K562 (cell line): Measurements from ENCODE around the gene MSRB2. TPM values are rescaled to one million over a fixed set of nuclear protein-coding genes. Genes with fewer than 3 reads are reported as not detected.

ENCODE experiments used
- E4F1 ChIP-seq: fragments of 250-450 bp; sonication (Bioruptor Pico); IDR thresholded peaks from 2 replicates; pipeline ENCODE4 v1.5.0; 2021; ENCODE audit warnings: mild to moderate bottlenecking, borderline replicate concordance
- ESRRA ChIP-seq: fragments of 450-650 bp; IDR thresholded peaks from 2 replicates; pipeline ENCODE4 v1.6.1; 2014; ENCODE audit warnings: low read depth, mild to moderate bottlenecking, moderate library complexity, borderline replicate concordance
- ETV1 ChIP-seq: fragments of 450-650 bp; conservative IDR thresholded peaks from 2 replicates; pipeline ENCODE4 v1.6.1; 2016; ENCODE audit warnings: missing genetic modification characterization, control low read depth, low read depth, missing compliant biosample characterization
- FOS ChIP-seq: IDR thresholded peaks from 3 replicates; pipeline ENCODE4 v1.6.1; 2011; ENCODE audit not compliant: insufficient read length; ENCODE audit errors: extremely low read depth
- FOSL1 ChIP-seq: fragments of 200-800 bp; sonication (Bioruptor generic); conservative IDR thresholded peaks from 2 replicates; pipeline ENCODE4 v1.6.1; 2016; ENCODE audit warnings: missing genetic modification characterization, missing compliant biosample characterization
- HDAC1 ChIP-seq, 2 experiments: fragments of 450-650 bp; IDR thresholded peaks; 2 replicates each; pipeline ENCODE4 v1.6.1; 2016 to 2017; ENCODE audit warnings: inconsistent platforms in 1 of 2, mild to moderate bottlenecking in 1 of 2, moderate library complexity in 1 of 2
- HDAC2 ChIP-seq: fragments of 450-650 bp; IDR thresholded peaks from 2 replicates; pipeline ENCODE4 v1.6.1; 2016; ENCODE audit warnings: mild to moderate bottlenecking
- L3MBTL2 ChIP-seq: fragments of 450-650 bp; IDR thresholded peaks from 2 replicates; pipeline ENCODE4 v1.6.1; 2016; ENCODE audit warnings: mild to moderate bottlenecking, moderate library complexity
- MAFF ChIP-seq: IDR thresholded peaks from 2 replicates; pipeline ENCODE4 v1.6.1; 2012; ENCODE audit warnings: low read length, improper control_type of control experiment
- MEF2D ChIP-seq: conservative IDR thresholded peaks from 2 replicates; pipeline ENCODE4 v1.6.1; 2016; ENCODE audit warnings: low read depth, missing genetic modification characterization, missing compliant biosample characterization
- NCOA1 ChIP-seq: fragments of 450-650 bp; IDR thresholded peaks from 2 replicates; pipeline ENCODE4 v1.6.1; 2016; ENCODE audit warnings: low read depth
- NFATC3 ChIP-seq: fragments of 450-650 bp; IDR thresholded peaks from 2 replicates; pipeline ENCODE4 v1.6.1; 2017; ENCODE audit warnings: mild to moderate bottlenecking
- NFIC ChIP-seq: fragments of 450-650 bp; IDR thresholded peaks from 2 replicates; pipeline ENCODE4 v1.6.1; 2017; ENCODE audit warnings: mild to moderate bottlenecking, inconsistent platforms
- POLR2AphosphoS2 ChIP-seq: IDR thresholded peaks from 2 replicates; pipeline ENCODE4 v1.6.1; 2012; ENCODE audit warnings: low read length, improper control_type of control experiment
- POLR3G ChIP-seq: IDR thresholded peaks from 2 replicates; pipeline ENCODE4 v1.6.1; 2011; ENCODE audit not compliant: insufficient read length, insufficient replicate concordance; ENCODE audit errors: extremely low read depth
- RCOR1 ChIP-seq, 2 experiments: IDR thresholded peaks; 2 replicates each; pipeline ENCODE4 v1.6.1; 2012; ENCODE audit warnings: low read depth in 2 of 2, low read length in 2 of 2, borderline replicate concordance in 1 of 2, improper control_type of control experiment in 1 of 2
- RNF2 ChIP-seq: sonication (generic); IDR thresholded peaks from 2 replicates; pipeline ENCODE4 v1.6.1; 2016
- SIN3B ChIP-seq: fragments of 450-650 bp; IDR thresholded peaks from 2 replicates; pipeline ENCODE4 v1.6.1; 2017; ENCODE audit warnings: low read depth, mild to moderate bottlenecking, moderate library complexity
- XRCC3 ChIP-seq: fragments of 450-650 bp; IDR thresholded peaks from 2 replicates; pipeline ENCODE4 v1.6.1; 2017; ENCODE audit warnings: mild to moderate bottlenecking, moderate library complexity
- ZBTB12 ChIP-seq: fragments of 250-450 bp; sonication (Bioruptor Pico); IDR thresholded peaks from 2 replicates; pipeline ENCODE4 v1.4.0; 2020
- ZNF197 ChIP-seq: fragments of 200-800 bp; sonication (Bioruptor generic); IDR thresholded peaks from 2 replicates; pipeline ENCODE4 v1.6.1; 2016; ENCODE audit warnings: low read depth, missing genetic modification characterization, missing compliant biosample characterization
- ZZZ3 ChIP-seq: fragments of 450-650 bp; IDR thresholded peaks from 2 replicates; pipeline ENCODE4 v1.6.1; 2016; ENCODE audit warnings: antibody characterized with exemption, mild to moderate bottlenecking, moderate library complexity
- polyA plus RNA-seq, 8 experiments: library from polyadenylated mRNA; depleted of rRNA in 4 of 8; stranded (reverse) in 5 of 8; unstranded in 3 of 8; fragments of >200 nt; fragmentation: Nextera tagmentation in 2 of 8; fragmentation: Illumina TruSeq in 1 of 8; extraction: Ambion mirVana in 2 of 8; extraction: Trizol in 1 of 8; gene quantifications; 2 replicates each; pipeline versions ENCODE4 v1.2.1 to v1.2.3, GENCODE V29; 2011 to 2014; ENCODE audit warnings: inconsistent platforms in 1 of 8, missing spikeins in 1 of 8
- total RNA-seq, 7 experiments: library from RNA; depleted of rRNA in 6 of 7; stranded (reverse); fragments of >200 nt in 6 of 7; fragmentation: Illumina TruSeq in 2 of 7; extraction: Trizol in 2 of 7; gene quantifications; 2 replicates each; pipeline versions ENCODE4 v1.2.1 to v1.2.3, GENCODE V29; 2011 to 2021; ENCODE audit warnings: low replicate concordance in 1 of 7
- TF ChIP-seq, protein P1 (sequence below): fragments of 450-650 bp; IDR thresholded peaks from 2 replicates; pipeline ENCODE4 v1.6.1; 2016; ENCODE audit warnings: antibody characterized with exemption
- TF ChIP-seq, protein P2 (sequence below): sonication (generic); formaldehyde crosslinking; IDR thresholded peaks from 2 replicates; pipeline ENCODE4 v1.8.0; 2022; ENCODE audit warnings: missing genetic modification reagents, mild to moderate bottlenecking, borderline replicate concordance

The MSRB2 gene
- total and polyA plus RNA-seq, 9 of the 15 experiments (the other 6 are each of a cell fraction or from before 2014, with no cell fraction given) = 1.5 to 22.3 (median 5.9) TPM

DNA sequence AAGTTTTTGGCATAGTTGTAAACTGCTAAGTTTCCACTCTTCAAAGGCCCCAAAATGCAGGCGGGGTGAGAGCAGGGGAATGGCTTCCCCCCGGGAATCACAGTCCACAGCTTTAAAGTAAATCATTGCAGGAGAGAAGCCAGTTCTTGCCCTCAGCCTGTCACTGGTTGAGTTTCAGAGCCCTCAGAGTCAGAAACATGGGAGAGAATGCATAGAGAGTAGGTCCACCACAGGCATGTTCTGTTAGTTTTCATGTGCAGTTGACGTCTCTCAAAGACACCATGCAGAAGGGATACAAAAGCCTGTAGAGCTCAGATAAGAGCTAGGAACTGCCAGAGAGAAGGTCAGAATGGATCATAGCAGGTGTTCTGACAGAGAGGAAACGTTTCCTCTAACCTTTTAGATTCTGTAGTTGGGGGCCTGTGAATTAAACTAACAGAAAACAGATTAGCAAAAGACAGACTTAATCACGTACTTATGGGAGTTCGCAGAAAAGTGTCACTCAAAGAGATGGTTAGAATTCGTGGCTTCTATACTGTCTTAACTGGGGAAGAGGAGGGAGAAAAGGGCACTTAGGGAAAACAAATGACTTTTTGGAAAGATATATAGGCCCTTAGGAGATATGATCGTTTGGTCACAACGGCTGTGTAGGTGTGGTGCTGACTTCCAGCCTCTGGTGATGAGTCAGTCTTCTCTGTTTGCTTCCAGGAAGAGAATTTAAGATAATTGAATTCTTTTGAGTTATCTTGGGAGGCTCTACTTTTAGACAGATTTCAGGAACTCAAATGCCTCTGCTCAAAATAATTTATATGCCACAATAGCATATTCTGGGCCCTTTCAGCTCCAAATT, 48.0 kb upstream of the MSRB2 start (continued):
- TF ChIP-seq, protein P1, sequence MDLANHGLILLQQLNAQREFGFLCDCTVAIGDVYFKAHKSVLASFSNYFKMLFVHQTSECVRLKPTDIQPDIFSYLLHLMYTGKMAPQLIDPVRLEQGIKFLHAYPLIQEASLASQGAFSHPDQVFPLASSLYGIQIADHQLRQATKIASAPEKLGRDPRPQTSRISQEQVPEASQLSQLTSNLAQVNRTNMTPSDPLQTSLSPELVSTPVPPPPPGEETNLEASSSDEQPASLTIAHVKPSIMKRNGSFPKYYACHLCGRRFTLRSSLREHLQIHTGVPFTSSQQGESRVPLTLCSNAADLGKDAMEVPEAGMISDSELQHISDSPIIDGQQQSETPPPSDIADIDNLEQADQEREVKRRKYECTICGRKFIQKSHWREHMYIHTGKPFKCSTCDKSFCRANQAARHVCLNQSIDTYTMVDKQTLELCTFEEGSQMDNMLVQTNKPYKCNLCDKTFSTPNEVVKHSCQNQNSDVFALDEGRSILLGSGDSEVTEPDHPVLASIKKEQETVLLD = 0 out of 2 replicates have a peak, but pooled peaks have one; percentile 26
- TF ChIP-seq NFIC (peak; percentile 68), RNF2 (peak; percentile 89), ZBTB12 (no peak; the same call in 1 of the 2 replicates), HDAC2 (peak; percentile 74), E4F1 (CRISPR knock-in tag) (no peak), FOS (peak; percentile 49), XRCC3 (no peak), ESRRA (peak; percentile 25; the same call in 1 of the 2 replicates), L3MBTL2 (peak; percentile 77), HDAC1 (IDR thresholded peaks at IDR 0.05) (peak in 1 of 2 experiments; percentile 67; a peak in 2 of 4 replicates), ZZZ3 (no peak), ETV1 (tag) (peak; percentile 38; the same call in 1 of the 2 replicates), NFATC3 (peak; percentile 65; the same call in 1 of the 2 replicates), SIN3B (no peak), POLR2AphosphoS2 (no peak), POLR3G (no peak), FOSL1 (peak; percentile 96), MEF2D (0 out of 2 replicates have a peak, but pooled peaks have one; percentile 25), NCOA1 (peak; percentile 64), ZNF197 (0 out of 2 replicates have a peak, but pooled peaks have one; percentile 62), MAFF (peak; percentile 46; the same call in 1 of the 2 replicates), RCOR1 (IDR thresholded peaks at IDR 0.05; ENCODE audit: borderline replicate concordance in 1 of 2, low read depth in 2 of 2, low read length in 2 of 2) (peak; percentile 9 to 93; a peak in 3 of 4 replicates)
- TF ChIP-seq, protein P2, sequence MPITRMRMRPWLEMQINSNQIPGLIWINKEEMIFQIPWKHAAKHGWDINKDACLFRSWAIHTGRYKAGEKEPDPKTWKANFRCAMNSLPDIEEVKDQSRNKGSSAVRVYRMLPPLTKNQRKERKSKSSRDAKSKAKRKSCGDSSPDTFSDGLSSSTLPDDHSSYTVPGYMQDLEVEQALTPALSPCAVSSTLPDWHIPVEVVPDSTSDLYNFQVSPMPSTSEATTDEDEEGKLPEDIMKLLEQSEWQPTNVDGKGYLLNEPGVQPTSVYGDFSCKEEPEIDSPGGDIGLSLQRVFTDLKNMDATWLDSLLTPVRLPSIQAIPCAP (CRISPR knock-in tag) = no peak
